Stimulated activated naive CD8-positive, alpha-beta T cell treated with anti-CD3 and anti-CD28 coated beads, Interleukin-15, Interleukin-2, amounts not matched to agents 100 U/mL and 50 U/mL, for 24 hours (primary cell): ENCODE data around the gene LDAH.

Source experiments
- ATAC-seq: fragments of 150-1000 bp; cut with Tn5 transposase; one replicate; pipeline ENCODE4 v1.10.0; 2021
- DNase-seq: peaks from one replicate; pipeline ENCODE4 v3.0.0; 2021

Gene LDAH

GRCh38 chr2:20667531-20668401 is 155.1 kb downstream of the LDAH start:
- no peak for ATAC-seq
- no peak for DNase-seq

- ATAC-seq (no peak), DNase-seq (no peak)
These were observed 155.8 kb downstream of the LDAH start for GRCh38 chr2:20667151-20667530.

- ATAC-seq, result no peak
- DNase-seq, result peak; percentile 28
These were observed 156.4 kb downstream of the LDAH start, which contains the start of gene GDF7 for GRCh38 chr2:20666304-20667150. GDF7 (plus strand) TSS chr2:20667144; CDS start chr2:20667240, 96 bp downstream.

GRCh38 chr2:20666005-20666303 is 156.9 kb downstream of the LDAH start:
- DNase-seq (no peak), ATAC-seq (no peak)

- ATAC-seq, result no peak
- no peak for DNase-seq
These were observed 157.5 kb downstream of the LDAH start for GRCh38 chr2:20665243-20666004.

GRCh38 chr2:20664431-20665242 is 158.3 kb downstream of the LDAH start:
- DNase-seq, result no peak
- no peak for ATAC-seq

GRCh38 chr2:20664071-20664390 is 158.9 kb downstream of the LDAH start:
- ATAC-seq (no peak), DNase-seq (no peak)

GRCh38 chr2:20663196-20664070 is 159.5 kb downstream of the LDAH start:
- ATAC-seq (no peak), DNase-seq (no peak)

GRCh38 chr2:20662308-20662937 is 160.5 kb downstream of the LDAH start:
- no peak for ATAC-seq
- no peak for DNase-seq

GRCh38 chr2:20661421-20662307 is 161.2 kb downstream of the LDAH start:
- ATAC-seq, result peak; percentile 56
- DNase-seq, result peak; percentile 62

- ATAC-seq (no peak), DNase-seq (no peak)
These were observed 162.1 kb downstream of the LDAH start for GRCh38 chr2:20660506-20661420.

GRCh38 chr2:20657522-20658235 is 165.2 kb downstream of the LDAH start:
- no peak for DNase-seq
- no peak for ATAC-seq

GRCh38 chr2:20656561-20656960 is 166.3 kb downstream of the LDAH start:
- DNase-seq, result no peak
- no peak for ATAC-seq

- ATAC-seq (no peak), DNase-seq (no peak)
These were observed 168.4 kb downstream of the LDAH start for GRCh38 chr2:20654535-20654813.

- ATAC-seq (no peak), DNase-seq (no peak)
These were observed 169.0 kb downstream of the LDAH start for GRCh38 chr2:20653695-20654534.

GRCh38 chr2:20652673-20653575 is 170.0 kb downstream of the LDAH start:
- DNase-seq (no peak), ATAC-seq (no peak)
